HG03045 (cell line): ENCODE measurements around the gene CD200R1.

Experiments used
- ATAC-seq: cut with Tn5 transposase; IDR thresholded peaks from one replicate; pipeline ENCODE4 v1.9.1; 2021; ENCODE audit warnings: mild to moderate bottlenecking, moderate library complexity; ENCODE audit not compliant: unreplicated experiment

Gene CD200R1

GRCh38 chr3:112894258-112894657, 80.6 kb downstream of the CD200R1 start:
- no peak for ATAC-seq

DNA sequence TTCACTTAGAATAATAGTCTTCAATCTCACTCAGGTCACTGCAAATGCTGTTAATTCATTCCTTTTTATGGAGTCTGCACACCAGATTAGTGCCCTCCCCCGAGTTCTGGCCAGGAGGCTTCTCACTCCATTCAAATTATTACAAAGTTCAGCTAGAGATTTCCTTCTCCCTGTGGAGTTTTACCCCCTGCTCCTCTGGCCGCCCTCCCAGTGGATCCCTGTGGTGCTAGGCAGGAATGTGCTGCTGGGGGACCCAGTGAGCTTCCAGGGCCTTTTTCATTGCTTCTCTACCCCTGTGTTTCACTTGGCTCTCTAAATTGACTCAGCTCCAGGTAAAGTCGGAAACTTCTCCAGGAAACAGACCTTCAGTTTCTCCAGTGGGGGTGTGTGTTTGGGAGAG, 85.5 kb downstream of the CD200R1 start:
- ATAC-seq, result no peak

- ATAC-seq, result no peak
These were observed 86.4 kb downstream of the CD200R1 start for GRCh38 chr3:112888381-112889085.

DNA sequence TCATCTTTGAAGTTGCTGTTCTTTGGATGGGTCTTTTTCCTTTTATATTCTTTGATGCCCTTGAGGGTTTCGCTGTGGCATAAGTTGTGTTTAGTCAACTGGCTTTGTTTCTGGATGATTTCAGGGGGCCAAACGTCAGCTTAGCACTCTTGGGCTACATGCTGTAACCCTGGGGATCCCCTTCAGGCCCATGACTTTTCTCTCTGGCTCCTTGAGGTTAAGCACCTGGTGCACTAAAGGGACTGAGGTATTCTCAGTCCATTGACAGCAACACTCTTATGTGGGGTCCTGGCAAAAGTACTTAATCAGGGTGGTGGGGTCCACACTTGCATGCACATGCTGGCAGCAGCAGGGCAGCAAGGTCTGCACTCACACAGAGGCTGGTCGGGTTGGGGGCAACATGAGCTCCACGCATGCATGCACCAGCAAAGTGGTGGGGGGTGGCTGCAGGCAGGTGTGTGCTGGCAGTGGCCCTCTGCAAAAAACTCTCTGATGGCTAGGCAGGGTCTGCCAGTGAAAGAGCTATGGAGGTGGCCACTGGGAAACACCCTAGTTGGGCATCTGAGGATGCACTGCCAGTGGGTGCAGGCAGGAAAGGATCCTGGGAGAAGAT, 90.1 kb downstream of the CD200R1 start:
- no peak for ATAC-seq

- ATAC-seq, result no peak
These were observed 93.0 kb downstream of the CD200R1 start for GRCh38 chr3:112881891-112882290.

- ATAC-seq, result no peak
These were observed 99.3 kb downstream of the CD200R1 start for GRCh38 chr3:112875561-112875960.

DNA sequence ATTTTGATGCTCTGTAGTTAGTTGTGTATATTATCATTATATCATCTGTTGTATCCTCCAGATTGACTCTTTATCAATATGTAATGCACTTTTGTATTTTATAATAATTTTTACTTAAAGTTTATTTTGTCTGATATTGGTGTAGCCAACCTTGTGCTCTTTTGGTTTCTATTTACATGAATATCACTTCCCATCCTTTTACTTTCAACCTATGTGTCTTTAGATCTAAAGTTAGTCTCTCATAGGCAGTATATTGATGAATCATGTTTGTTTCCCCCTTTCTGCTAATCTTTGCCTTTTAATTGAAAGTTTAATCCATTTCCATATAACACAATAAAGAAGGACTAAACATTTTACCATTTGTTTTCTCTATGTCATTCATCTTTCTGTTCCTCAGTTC, 100.2 kb downstream of the CD200R1 start:
- ATAC-seq, result no peak

DNA sequence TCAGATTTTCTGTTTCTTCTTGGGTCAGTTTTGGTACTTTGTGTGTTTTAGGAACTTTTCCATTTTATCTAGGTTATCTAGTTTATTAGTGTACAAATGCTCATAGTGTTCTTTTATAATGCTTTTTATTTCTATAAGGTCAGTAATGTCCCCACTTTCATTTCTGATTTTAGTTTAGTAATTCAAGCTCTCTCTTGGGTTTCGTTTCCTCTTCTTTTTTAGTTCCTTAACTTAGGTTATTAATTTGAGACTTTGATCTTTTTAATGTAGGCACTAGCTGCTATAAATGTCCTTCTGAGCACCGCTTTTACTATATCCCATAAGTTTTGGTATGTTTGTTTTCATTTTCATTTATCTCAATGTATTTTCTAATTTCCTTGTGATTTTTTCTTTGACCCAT, 101.3 kb downstream of the CD200R1 start:
- ATAC-seq, result no peak

DNA sequence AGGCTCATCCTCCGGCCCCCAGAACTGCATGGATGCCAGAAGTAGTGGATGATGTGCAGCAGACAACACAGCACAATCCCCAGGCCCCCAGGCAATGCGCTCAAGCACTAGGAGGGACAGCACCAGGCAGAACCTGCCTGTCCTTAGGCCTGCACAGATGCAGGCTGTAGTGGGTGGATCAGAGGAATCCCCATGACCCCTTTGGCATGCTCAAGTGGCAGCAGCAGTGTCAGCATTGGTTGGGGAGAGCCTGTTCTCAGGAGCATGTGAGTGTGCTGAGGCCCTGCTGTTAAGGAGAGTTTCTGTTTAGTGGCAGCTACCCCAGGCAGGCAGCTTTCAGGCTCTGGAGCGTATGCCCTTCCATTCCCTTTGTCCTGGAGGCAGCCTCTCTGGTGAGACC, 103.2 kb downstream of the CD200R1 start:
- no peak for ATAC-seq
